Measurements from ENCODE around the gene JOSD1. TPM values are rescaled to one million over a fixed set of nuclear protein-coding genes. Genes with fewer than 3 reads are reported as not detected.

Gene JOSD1
- total RNA-seq, 1 donor from 2014 or later: 44.7 TPM

DNA sequence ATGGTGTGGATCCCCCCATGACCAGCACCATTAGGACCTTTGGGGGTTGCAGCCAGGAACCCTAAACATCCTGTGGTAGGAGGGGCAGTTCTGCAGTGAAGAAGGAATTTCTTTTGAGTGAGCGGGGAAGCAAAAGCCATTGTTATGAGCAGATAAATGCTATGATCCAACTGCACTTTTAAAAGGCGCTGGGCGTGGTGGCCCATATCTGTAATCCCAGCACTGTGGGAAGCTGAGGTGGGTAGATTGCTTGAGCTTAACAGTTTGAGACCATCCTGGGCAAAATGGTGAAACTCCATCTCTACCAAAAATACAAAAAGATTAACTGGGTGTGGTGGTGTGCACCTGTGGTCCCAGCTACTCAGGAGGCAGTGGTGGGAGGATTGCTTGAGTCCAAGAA is 24.9 kb downstream of the JOSD1 start:
- no peaks in the 10 kb centered on the region for H3K27me3 ChIP-seq (ENCODE audit: low read depth)
- intact Hi-C loops (cut with DNase I): no loop called here
- no peak for TF ChIP-seq CTCF (IDR thresholded peaks at IDR 0.05)
- ATAC-seq (no peak), DNase-seq (no peak)
- no peak overlapping the region for H3K27ac ChIP-seq
- H3K36me3 ChIP-seq: peaks cover 34% of the 10 kb centered on the region
- no peaks in the 10 kb centered on the region for H3K4me1 ChIP-seq
- H3K9me3 ChIP-seq: no peaks in the 10 kb centered on the region
- H3K4me3 ChIP-seq: no peak overlapping the region

DNA sequence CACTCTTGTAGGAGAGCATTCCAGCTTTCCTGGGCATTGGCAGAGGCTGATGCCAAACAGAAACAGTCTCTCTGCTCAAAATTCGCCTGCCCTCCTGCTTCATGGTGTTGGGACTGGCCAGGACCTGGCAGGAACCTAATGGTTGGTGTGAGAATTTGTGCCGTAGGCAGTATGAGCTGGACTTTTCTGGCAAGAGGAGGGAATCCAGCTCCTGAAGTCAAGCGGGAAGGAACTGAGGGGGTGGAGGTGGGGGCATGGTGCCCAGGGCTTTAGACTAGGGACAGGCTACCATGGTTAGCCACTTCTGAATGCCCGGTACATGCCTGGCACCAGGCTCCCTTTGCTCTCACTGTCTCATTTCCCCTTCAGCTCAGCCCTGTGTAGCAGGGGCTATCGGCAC is 25.9 kb downstream of the JOSD1 start:
- DNase-seq: no peak
- Histone ChIP-seq H3K4me3 (no peak overlapping the region), H3K4me1 (no peaks in the 10 kb centered on the region), H3K27me3 (ENCODE audit: low read depth) (no peaks in the 10 kb centered on the region), H3K27ac (no peak overlapping the region), H3K9me3 (no peaks in the 10 kb centered on the region), H3K36me3 (peaks cover 36% of the 10 kb centered on the region)
- TF ChIP-seq CTCF (IDR thresholded peaks at IDR 0.05): no peak
- intact Hi-C loops (cut with DNase I): no loop called here
- ATAC-seq: no peak

GRCh38 chr22:38657045-38657909 is 43.5 kb downstream of the JOSD1 start:
- peak overlapping the region; percentile 98 for H3K4me3 ChIP-seq
- no peaks in the 10 kb centered on the region for H3K36me3 ChIP-seq
- DNase-seq (no peak), ATAC-seq (peak in 1 of 2 donors; percentile 24)
- peaks cover 19% of the 10 kb centered on the region for H3K4me1 ChIP-seq
- intact Hi-C loops (cut with DNase I): no loop called here
- peak overlapping the region; percentile 94 for H3K27ac ChIP-seq
- no peaks in the 10 kb centered on the region for H3K9me3 ChIP-seq
- TF ChIP-seq CTCF (IDR thresholded peaks at IDR 0.05): no peak
- H3K27me3 ChIP-seq (ENCODE audit: low read depth): no peaks in the 10 kb centered on the region

DNA sequence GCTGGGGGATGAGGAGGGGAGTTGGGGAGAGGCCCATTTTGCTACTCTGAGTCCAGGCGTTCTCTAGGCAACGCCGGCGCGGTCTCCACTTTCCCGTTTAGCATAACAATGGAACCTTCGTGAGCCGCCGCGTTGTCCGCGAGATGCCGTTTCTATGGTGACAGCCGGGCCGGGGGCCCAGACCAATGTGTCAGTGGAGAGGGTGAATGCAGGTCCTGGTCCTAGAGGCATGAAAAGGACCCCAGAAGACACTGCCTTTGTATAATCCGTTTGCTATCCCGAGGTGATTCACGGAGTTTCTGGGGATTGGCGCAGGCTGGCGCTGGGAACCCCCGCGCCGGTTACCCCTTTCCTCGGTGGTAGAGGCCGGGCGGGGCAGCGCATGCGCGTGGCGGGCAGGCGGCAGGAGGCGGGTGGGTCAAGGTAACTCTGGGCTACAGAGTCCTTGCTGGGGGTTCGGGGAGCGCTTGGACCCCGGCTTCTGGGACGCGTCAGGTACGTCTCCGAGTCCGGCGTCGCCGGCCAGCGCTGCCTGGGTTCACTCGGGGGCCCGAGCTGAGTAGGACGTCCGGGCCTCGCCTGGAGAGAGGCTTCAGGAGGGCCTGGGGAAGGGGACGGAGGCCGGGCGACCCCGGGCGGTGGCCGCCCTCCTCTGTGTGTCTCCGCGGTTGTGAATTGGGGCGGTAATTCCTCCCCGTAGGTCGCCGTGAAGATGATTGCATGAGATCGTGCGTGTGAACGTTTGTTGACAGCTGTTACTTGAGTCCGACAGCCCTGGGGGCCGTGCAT is 44.3 kb downstream of the JOSD1 start, which contains the start of the genes CBY1 and FAM227A:
TSS of gene CBY1 (plus strand) at position 383 of the 789 bp plus-strand sequence. CDS start 11,417 bp downstream, outside the sequence.
TSS of gene FAM227A (minus strand) at position 137 of the 789 bp plus-strand sequence. CDS start 6,224 bp downstream, outside the sequence.
- no peaks in the 10 kb centered on the region for H3K9me3 ChIP-seq
- no peaks in the 10 kb centered on the region for H3K27me3 ChIP-seq (ENCODE audit: low read depth)
- H3K4me3 ChIP-seq: peak within 1 kb of the TSS; percentile 98
- no peaks in the 10 kb centered on the region for H3K36me3 ChIP-seq
- H3K4me1 ChIP-seq: peaks cover 19% of the 10 kb centered on the region
- no peak for TF ChIP-seq CTCF (IDR thresholded peaks at IDR 0.05)
- intact Hi-C loops (cut with DNase I): no loop called here
- peak within 1 kb of the TSS; percentile 94 for H3K27ac ChIP-seq
- DNase-seq: peak; percentile 95
- peak; percentile 96 to 98 for ATAC-seq

DNA sequence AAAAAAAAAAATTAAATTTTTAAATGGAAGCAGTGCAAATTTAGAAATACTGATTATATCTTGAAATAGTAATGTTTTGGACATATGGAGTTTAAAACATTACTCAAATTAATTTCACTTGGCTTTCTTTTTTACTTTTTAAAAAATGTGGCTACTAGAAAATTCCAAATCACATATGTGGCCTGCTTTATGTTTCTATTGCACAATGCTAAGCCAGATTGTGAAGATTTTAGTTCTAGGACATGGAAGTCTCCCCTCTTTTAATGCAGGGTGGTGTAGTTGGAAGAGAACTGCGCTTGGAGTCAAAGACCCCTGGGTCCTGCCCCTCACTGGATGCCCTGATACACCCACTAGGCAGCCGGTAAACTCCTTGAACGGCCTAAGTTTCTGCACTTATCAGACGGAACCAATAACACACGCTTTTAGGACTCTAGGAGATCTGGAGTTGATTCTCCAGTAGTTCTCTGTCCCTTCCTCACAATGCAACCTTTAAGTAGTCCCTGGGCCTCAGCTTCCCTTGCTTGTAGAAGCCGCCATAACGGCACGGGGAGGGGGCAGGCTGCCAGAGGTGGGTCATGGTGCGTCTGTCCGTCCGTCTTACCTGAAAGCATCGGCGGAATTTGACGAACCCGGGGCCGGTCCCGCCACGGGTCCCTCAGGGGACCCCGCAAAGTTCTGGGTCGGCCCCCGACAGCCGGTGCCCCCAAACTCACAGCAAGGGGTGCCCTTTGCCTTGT is 45.1 kb downstream of the JOSD1 start:
- DNase-seq (no peak), ATAC-seq (peak in 1 of 2 donors; percentile 2)
- intact Hi-C loops (cut with DNase I): no loop called here
- Histone ChIP-seq H3K4me3 (peak overlapping the region; percentile 98), H3K9me3 (no peaks in the 10 kb centered on the region), H3K27ac (peak overlapping the region; percentile 94), H3K4me1 (peaks cover 19% of the 10 kb centered on the region), H3K27me3 (ENCODE audit: low read depth) (no peaks in the 10 kb centered on the region), H3K36me3 (no peaks in the 10 kb centered on the region)
- no peak for TF ChIP-seq CTCF (IDR thresholded peaks at IDR 0.05)
